ENCODE data around the gene SCAND1.
"Not testable (repeated sequence)": the region's sequence is repeated elsewhere in the genome, so short reads cannot be mapped to it uniquely, and the experiment has no call there.

Gene SCAND1

DNA sequence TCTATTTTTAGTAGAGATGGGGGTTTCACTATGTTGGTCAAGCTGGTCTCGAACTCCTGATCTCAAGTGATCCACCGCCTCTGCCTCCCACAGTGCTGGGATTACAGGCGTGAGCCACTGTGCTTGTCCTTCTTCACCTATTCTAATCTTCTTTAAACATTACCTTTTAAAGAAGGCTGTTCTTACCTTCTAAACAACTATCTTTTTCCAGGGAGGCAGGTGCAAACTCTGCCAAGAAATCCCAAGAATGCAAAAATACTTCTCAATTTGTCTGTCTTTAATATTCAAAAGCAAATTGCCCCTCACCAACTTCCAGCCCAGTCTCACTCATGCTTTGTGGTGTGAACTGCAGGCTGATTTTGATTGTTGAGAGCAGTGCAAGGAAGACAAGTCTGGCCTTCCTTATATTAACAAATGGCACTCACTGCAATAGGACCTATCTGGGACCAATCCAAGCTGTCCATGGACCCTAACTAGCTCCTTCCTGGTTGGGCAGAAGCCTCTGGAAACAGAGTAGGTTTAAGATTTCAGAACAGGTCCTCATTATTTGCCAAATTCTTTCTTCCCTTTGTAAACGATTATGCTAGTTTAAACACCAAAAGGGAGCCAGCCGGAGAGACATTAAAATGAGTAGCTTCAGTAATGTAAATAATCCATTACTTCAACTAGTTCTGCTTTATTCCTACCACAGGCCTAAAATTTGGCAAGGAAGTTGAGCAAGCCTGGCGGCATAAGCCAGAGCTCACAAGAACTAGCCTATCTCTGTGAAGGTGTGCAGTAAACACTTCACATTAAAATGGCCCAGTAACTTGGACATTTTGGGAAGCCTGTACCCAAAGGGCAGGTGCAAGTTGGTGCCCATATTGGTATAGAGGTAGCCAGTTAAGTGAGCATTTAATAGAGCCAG lies 1.6 kb downstream of the SCAND1 start:
- peak overlapping the region; percentile 90 to 99 for H3K4me3 ChIP-seq (replicated peaks in 1 of 2; ENCODE audit: low read depth in 2 of 2, low read length in 2 of 2)
- DNase-seq (ENCODE audit: low read depth in 2 of 2), result peak; percentile 31 to 33
- TF ChIP-seq, protein P1, sequence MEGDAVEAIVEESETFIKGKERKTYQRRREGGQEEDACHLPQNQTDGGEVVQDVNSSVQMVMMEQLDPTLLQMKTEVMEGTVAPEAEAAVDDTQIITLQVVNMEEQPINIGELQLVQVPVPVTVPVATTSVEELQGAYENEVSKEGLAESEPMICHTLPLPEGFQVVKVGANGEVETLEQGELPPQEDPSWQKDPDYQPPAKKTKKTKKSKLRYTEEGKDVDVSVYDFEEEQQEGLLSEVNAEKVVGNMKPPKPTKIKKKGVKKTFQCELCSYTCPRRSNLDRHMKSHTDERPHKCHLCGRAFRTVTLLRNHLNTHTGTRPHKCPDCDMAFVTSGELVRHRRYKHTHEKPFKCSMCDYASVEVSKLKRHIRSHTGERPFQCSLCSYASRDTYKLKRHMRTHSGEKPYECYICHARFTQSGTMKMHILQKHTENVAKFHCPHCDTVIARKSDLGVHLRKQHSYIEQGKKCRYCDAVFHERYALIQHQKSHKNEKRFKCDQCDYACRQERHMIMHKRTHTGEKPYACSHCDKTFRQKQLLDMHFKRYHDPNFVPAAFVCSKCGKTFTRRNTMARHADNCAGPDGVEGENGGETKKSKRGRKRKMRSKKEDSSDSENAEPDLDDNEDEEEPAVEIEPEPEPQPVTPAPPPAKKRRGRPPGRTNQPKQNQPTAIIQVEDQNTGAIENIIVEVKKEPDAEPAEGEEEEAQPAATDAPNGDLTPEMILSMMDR (IDR thresholded peaks at IDR 0.05; ENCODE audit: low read depth, low read length), result no peak

DNA sequence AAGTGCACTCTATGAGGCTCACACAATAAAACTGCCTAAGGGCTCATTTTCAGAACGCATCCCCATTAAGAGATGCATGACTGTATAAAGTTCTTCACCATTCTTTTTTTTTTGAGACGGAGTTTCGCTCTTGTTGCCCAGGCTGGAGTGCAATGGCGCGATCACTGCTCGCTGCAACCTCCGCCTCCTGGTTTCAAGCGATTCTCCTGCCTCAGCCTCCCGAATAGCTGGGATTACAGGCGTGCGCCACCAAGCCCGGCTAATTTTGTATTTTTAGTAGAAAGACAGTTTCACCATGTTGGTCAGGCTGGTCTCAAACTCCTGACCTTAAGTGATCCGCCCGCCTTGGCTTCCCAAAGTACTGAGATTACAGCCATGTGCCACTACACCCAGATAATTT lies 2.2 kb downstream of the SCAND1 start:
- DNase-seq (ENCODE audit: low read depth in 2 of 2); H3K4me3 ChIP-seq (replicated peaks in 1 of 2; ENCODE audit: low read depth in 2 of 2, low read length in 2 of 2): not testable (repeated sequence)

DNA sequence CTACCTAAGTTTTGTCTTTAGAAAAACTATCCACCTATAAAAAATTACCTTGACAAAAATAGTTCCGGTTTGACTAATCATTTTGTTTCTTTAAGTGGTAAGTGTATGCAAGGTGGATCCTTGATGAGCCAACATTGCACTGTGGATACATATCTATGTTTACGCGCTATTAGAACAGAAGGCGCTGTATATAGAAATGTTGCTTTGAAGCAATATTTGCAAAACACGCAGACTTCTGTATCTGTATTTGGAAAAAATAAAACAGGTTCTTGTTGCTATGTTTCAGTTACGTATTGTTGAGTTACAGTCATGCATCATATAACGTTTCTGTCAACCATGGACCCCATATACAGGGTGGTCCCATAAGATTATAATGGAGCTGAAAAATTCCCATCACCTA lies 4.2 kb downstream of the SCAND1 start:
- TF ChIP-seq, protein P1 (IDR thresholded peaks at IDR 0.05; ENCODE audit: low read depth, low read length), result no peak
- no peak overlapping the region for H3K4me3 ChIP-seq (replicated peaks in 1 of 2; ENCODE audit: low read depth in 2 of 2, low read length in 2 of 2)
- DNase-seq (ENCODE audit: low read depth in 2 of 2), result no peak

DNA sequence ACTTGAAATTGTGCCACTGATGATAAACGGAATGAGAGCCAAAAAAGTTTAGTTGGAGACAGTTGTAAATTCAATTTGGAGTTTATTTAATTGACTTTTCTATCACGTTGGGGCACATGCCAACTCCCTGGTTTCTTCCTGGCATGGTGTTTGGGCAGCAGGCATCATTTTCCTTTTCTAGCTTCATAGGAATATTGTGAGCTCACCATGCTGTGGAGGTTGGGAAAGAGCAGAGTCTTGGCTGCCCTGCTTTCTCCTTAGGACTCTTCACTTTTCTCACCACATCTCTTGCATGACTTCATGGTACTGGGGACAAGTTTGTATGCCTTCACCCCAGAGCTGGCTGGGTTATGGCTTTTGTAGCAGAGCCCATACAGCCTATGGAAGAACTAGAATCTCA lies 6.4 kb downstream of the SCAND1 start:
- DNase-seq (ENCODE audit: low read depth in 2 of 2), result peak in 1 of 2 donors; percentile 7
- TF ChIP-seq, protein P1 (IDR thresholded peaks at IDR 0.05; ENCODE audit: low read depth, low read length), result no peak
- no peak overlapping the region for H3K4me3 ChIP-seq (replicated peaks in 1 of 2; ENCODE audit: low read depth in 2 of 2, low read length in 2 of 2)

DNA sequence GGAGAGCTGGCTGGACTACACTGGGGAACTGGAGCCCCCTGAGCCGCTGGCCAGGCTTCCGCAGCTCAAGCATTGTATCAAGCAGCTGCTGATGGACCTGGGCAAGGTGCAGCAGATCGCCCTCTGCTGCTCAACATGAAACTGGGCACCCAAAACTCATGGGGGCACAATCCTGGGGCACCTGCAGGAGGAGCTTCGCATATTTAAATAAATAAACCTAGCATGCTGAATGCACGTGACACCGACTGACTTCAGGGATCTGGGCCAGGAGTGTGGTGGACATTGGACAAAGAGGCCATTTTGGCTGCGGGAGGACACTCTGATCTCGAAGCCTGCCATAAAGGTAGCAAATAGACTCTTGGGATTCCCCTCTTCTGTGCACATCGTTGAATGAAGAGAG lies 6.8 kb downstream of the SCAND1 start:
- no peak overlapping the region for H3K4me3 ChIP-seq (replicated peaks in 1 of 2; ENCODE audit: low read depth in 2 of 2, low read length in 2 of 2)
- DNase-seq (ENCODE audit: low read depth in 2 of 2), result peak; percentile 18 to 27
- TF ChIP-seq, protein P1 (IDR thresholded peaks at IDR 0.05; ENCODE audit: low read depth, low read length), result peak; percentile 37

DNA sequence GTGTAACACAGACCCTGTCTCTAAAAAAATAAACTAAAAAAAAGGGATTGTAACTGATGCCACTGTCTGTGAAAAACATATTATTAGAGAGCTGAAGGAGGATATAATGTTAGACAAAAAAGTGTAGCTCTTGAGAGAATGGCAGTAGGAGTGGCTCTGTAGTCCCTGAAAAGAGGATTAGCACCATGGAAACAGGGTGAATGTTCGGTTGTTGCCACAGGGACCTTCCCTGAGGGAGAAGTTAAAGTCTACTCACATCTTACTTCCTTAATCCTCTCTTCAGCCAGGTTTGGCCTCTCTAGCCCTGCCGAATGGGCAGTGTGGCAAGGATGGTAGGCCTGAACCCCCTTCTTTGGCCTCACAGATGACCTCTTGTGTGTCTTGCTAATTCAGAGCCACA lies 12.1 kb downstream of the SCAND1 start:
- no peak for DNase-seq (ENCODE audit: low read depth in 2 of 2)
- TF ChIP-seq, protein P1 (IDR thresholded peaks at IDR 0.05; ENCODE audit: low read depth, low read length), result no peak

DNA sequence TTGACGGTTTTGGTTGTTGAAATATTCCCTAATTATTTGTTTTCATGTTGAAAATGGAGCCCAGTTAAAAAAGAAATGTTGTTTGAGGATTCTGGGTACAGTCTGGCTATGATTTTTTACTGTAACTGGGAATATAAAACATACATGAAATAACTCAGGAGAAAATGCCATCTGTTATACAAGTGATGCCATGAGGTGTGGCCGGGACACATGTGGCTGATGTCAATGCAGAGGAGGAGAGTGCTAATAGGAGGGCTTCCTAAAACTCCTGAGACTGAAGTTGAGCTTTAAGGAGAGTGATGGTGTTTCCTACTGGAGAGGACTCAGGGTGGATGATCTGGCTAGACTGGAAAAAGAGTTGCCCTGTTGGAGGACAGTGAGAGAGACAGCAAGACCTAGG lies 12.7 kb downstream of the SCAND1 start:
- TF ChIP-seq, protein P1 (IDR thresholded peaks at IDR 0.05; ENCODE audit: low read depth, low read length), result no peak
- no peak for DNase-seq (ENCODE audit: low read depth in 2 of 2)
- no peak overlapping the region for H3K4me3 ChIP-seq (replicated peaks in 1 of 2; ENCODE audit: low read depth in 2 of 2, low read length in 2 of 2)

More for the DNA sequence above, 12.1 kb downstream of the SCAND1 start:
- H3K4me3 ChIP-seq (replicated peaks in 1 of 2; ENCODE audit: low read depth in 2 of 2, low read length in 2 of 2), result no peak overlapping the region

All from cardiac fibroblast (primary cell).